Fibroblast of pulmonary artery (primary cell): Measurements from ENCODE around the gene GNPDA2.

ENCODE experiments used
- DNase-seq: peaks from one replicate; pipeline ENCODE4 v3.0.0-alpha.2; 2010; ENCODE audit warnings: low read depth
- H3K4me3 ChIP-seq: replicated peaks from 2 replicates; pipeline ENCODE4 v1.5.1; 2011; ENCODE audit warnings: low read depth, mild to moderate bottlenecking, control low read depth, low read length, moderate library complexity
- CTCF ChIP-seq: IDR thresholded peaks from 2 replicates; pipeline ENCODE4 v1.5.1; 2011; ENCODE audit warnings: mild to moderate bottlenecking, control low read depth, low read length, inconsistent platforms; ENCODE audit errors: missing control alignments

GNPDA2 gene

GRCh38 chr4:44674471-44674870 lies 51.9 kb downstream of the GNPDA2 start:
- H3K4me3 ChIP-seq, result no peak overlapping the region
- peak; percentile 7 for DNase-seq
- TF ChIP-seq CTCF, result no peak

- H3K4me3 ChIP-seq, result no peak overlapping the region
- no peak for TF ChIP-seq CTCF
- DNase-seq, result no peak
Observed at GRCh38 chr4:44671636-44672035, 54.7 kb downstream of the GNPDA2 start.

GRCh38 chr4:44670506-44671199 lies 55.7 kb downstream of the GNPDA2 start:
- peak; percentile 11 for DNase-seq
- TF ChIP-seq CTCF, result no peak
- H3K4me3 ChIP-seq, result no peak overlapping the region

- no peak overlapping the region for H3K4me3 ChIP-seq
- DNase-seq, result peak; percentile 14
- no peak for TF ChIP-seq CTCF
Observed at GRCh38 chr4:44668526-44668925, 57.8 kb downstream of the GNPDA2 start.

- DNase-seq, result no peak
- TF ChIP-seq CTCF, result no peak
- no peak overlapping the region for H3K4me3 ChIP-seq
Observed at GRCh38 chr4:44663539-44664263, 62.7 kb downstream of the GNPDA2 start.

- TF ChIP-seq CTCF, result no peak
- H3K4me3 ChIP-seq, result no peak overlapping the region
- DNase-seq, result no peak
Observed at GRCh38 chr4:44662623-44663005, 63.7 kb downstream of the GNPDA2 start.
